ENCODE measurements around the gene KAZN. TPM values are rescaled to one million over a fixed set of nuclear protein-coding genes. Genes with fewer than 3 reads are reported as not detected.

The KAZN gene
- total RNA-seq, 1 donor from 2014 or later: 11.6 TPM

GRCh38 chr1:14555091-14555490 lies 43.4 kb upstream of the KAZN start:
- Mint-ChIP-seq H3K27me3 (ENCODE audit: low read depth) (peaks cover 9% of the 10 kb centered on the region), H3K4me3 (no peak overlapping the region), H3K36me3 (ENCODE audit: low read depth) (no peaks in the 10 kb centered on the region), H3K27ac (ENCODE audit: unreplicated experiment) (no peak overlapping the region), H3K4me1 (peaks cover 2% of the 10 kb centered on the region), H3K9me3 (no peaks in the 10 kb centered on the region)
- TF ChIP-seq CTCF (conservative IDR thresholded peaks at IDR 0.05): no peak
- DNase-seq (ENCODE audit: low read depth, low spot score): no peak

DNA sequence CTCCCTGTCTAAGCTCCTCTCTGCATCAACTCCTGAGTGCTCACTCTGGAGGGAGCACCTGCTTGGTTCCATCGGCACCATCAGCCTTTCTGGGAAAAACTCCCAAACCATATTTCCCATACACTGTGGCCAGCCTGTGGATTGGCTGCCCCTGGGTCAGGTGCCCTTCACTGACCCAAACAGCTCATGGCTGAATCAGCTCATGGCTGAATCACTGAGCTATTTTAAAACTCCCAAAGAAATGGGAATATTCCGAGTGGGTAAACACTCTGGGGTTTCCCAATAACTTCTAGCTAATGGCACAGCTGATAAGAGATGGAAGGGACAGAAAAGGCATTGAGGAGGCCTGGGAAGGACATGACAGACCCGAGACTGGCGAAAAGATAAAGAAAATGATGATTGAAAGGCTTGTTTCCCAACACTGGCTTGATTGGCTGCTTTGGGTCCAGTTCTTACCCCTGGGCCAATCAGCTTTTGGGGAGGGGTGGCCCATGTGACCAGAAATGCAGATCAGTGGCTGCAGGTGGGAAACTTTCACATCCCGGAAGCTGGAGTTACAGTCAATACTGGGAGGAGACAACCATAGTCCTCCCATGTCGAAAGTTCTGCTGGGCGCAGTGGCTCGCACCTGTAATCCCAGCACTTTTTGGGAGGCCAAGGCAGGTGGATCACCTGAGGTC lies 37.3 kb upstream of the KAZN start:
- no peak for DNase-seq (ENCODE audit: low read depth, low spot score)
- TF ChIP-seq CTCF (conservative IDR thresholded peaks at IDR 0.05): no peak
- H3K36me3 Mint-ChIP-seq (ENCODE audit: low read depth): no peaks in the 10 kb centered on the region
- H3K27ac Mint-ChIP-seq (ENCODE audit: unreplicated experiment): no peak overlapping the region
- H3K4me1 Mint-ChIP-seq: no peaks in the 10 kb centered on the region
- H3K9me3 Mint-ChIP-seq: peaks cover 4% of the 10 kb centered on the region
- peaks cover 3% of the 10 kb centered on the region for H3K27me3 Mint-ChIP-seq (ENCODE audit: low read depth)
- no peak overlapping the region for H3K4me3 Mint-ChIP-seq

GRCh38 chr1:14565090-14565489 lies 33.4 kb upstream of the KAZN start:
- Mint-ChIP-seq H3K27ac (ENCODE audit: unreplicated experiment) (no peak overlapping the region), H3K4me1 (no peaks in the 10 kb centered on the region), H3K27me3 (ENCODE audit: low read depth) (no peaks in the 10 kb centered on the region), H3K9me3 (peaks cover 7% of the 10 kb centered on the region), H3K4me3 (no peak overlapping the region), H3K36me3 (ENCODE audit: low read depth) (peaks cover 4% of the 10 kb centered on the region)
- DNase-seq (ENCODE audit: low read depth, low spot score): no peak
- TF ChIP-seq CTCF (conservative IDR thresholded peaks at IDR 0.05): no peak

DNA sequence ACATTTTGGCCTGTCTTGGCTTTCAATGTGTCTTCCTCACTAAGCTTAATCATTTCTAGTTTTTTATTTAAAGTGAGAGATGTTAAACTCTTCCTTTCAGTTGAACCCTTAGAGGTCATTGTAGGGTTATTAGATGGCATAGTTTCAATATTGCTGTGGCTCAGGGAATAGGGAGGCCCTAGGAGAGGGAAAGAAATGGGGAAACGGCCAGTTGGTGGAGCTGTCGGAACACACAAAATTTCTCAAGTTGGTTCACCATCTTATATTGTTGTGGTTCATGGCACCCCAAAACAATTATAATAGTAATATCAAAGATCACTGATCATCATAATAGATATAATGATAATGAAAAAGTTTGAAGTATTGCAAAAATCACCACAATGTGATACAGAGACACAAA lies 31.4 kb upstream of the KAZN start:
- Mint-ChIP-seq H3K27ac (ENCODE audit: unreplicated experiment) (no peak overlapping the region), H3K36me3 (ENCODE audit: low read depth) (peaks cover 4% of the 10 kb centered on the region), H3K4me1 (no peaks in the 10 kb centered on the region), H3K4me3 (no peak overlapping the region), H3K9me3 (peaks cover 7% of the 10 kb centered on the region), H3K27me3 (ENCODE audit: low read depth) (no peaks in the 10 kb centered on the region)
- DNase-seq (ENCODE audit: low read depth, low spot score): no peak
- TF ChIP-seq CTCF (conservative IDR thresholded peaks at IDR 0.05): peak; percentile 30

DNA sequence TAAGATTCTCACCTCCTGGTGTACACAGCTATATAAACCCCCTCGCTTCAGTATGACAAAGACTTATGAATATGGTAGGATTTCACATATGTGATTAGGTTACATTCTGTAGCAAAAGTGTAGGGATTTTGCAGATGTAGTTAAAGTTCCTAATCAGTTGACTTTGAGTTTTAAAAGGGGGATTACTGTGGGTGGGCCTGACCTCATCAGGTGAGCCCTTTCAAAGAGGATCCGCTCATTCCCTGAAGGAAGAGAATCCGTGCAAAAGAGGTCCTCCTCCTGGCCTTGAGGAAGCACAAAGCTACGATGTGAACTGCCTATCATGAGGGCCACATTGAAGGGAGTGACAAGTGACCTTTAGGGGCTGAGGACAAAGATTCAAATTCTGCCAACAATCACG lies 30.6 kb upstream of the KAZN start:
- Mint-ChIP-seq H3K27me3 (ENCODE audit: low read depth) (no peaks in the 10 kb centered on the region), H3K4me3 (no peak overlapping the region), H3K4me1 (no peaks in the 10 kb centered on the region), H3K9me3 (peaks cover 7% of the 10 kb centered on the region), H3K27ac (ENCODE audit: unreplicated experiment) (no peak overlapping the region), H3K36me3 (ENCODE audit: low read depth) (peaks cover 4% of the 10 kb centered on the region)
- no peak for TF ChIP-seq CTCF (conservative IDR thresholded peaks at IDR 0.05)
- DNase-seq (ENCODE audit: low read depth, low spot score): no peak

All from neural crest cell (in vitro differentiated cells).